Measurements from ENCODE around the gene RNF152. TPM values are rescaled to one million over a fixed set of nuclear protein-coding genes. Genes with fewer than 3 reads are reported as not detected.

RNF152 gene
- total RNA-seq, 1 experiment from 2014 or later, result 2.3 TPM

GRCh38 chr18:61855449-61856378 lies 37.1 kb downstream of the RNF152 start:
- no peak for DNase-seq (ENCODE audit: extremely low read depth, low read depth)

- no peak for DNase-seq (ENCODE audit: extremely low read depth, low read depth)
Observed at GRCh38 chr18:61854578-61855448, 38.0 kb downstream of the RNF152 start.

GRCh38 chr18:61853855-61854254 lies 39.0 kb downstream of the RNF152 start:
- no peak for DNase-seq (ENCODE audit: extremely low read depth, low read depth)

- DNase-seq (ENCODE audit: extremely low read depth, low read depth), result no peak
Observed at GRCh38 chr18:61852496-61852895, 40.3 kb downstream of the RNF152 start.

- no peak for DNase-seq (ENCODE audit: extremely low read depth, low read depth)
Observed at GRCh38 chr18:61851940-61852451, 40.8 kb downstream of the RNF152 start.

GRCh38 chr18:61851279-61851678 lies 41.5 kb downstream of the RNF152 start:
- no peak for DNase-seq (ENCODE audit: extremely low read depth, low read depth)

GRCh38 chr18:61850756-61851155 lies 42.1 kb downstream of the RNF152 start:
- DNase-seq (ENCODE audit: extremely low read depth, low read depth), result no peak

- no peak for DNase-seq (ENCODE audit: extremely low read depth, low read depth)
Observed at GRCh38 chr18:61847164-61847791, 45.5 kb downstream of the RNF152 start.

- DNase-seq (ENCODE audit: extremely low read depth, low read depth), result no peak
Observed at GRCh38 chr18:61845197-61845596, 47.6 kb downstream of the RNF152 start.

GRCh38 chr18:61844726-61845125 lies 48.1 kb downstream of the RNF152 start:
- no peak for DNase-seq (ENCODE audit: extremely low read depth, low read depth)

- no peak for DNase-seq (ENCODE audit: extremely low read depth, low read depth)
Observed at GRCh38 chr18:61842146-61842545, 50.7 kb downstream of the RNF152 start.

GRCh38 chr18:61841706-61842105 lies 51.1 kb downstream of the RNF152 start:
- no peak for DNase-seq (ENCODE audit: extremely low read depth, low read depth)

- no peak for DNase-seq (ENCODE audit: extremely low read depth, low read depth)
Observed at GRCh38 chr18:61840324-61840723, 52.5 kb downstream of the RNF152 start.

- DNase-seq (ENCODE audit: extremely low read depth, low read depth), result no peak
Observed at GRCh38 chr18:61838521-61838920, 54.3 kb downstream of the RNF152 start.

- DNase-seq (ENCODE audit: extremely low read depth, low read depth), result no peak
Observed at GRCh38 chr18:61833978-61834377, 58.8 kb downstream of the RNF152 start.

- DNase-seq (ENCODE audit: extremely low read depth, low read depth), result no peak
Observed at GRCh38 chr18:61833387-61833786, 59.4 kb downstream of the RNF152 start.

- DNase-seq (ENCODE audit: extremely low read depth, low read depth), result no peak
Observed at GRCh38 chr18:61832858-61833257, 59.9 kb downstream of the RNF152 start.

- DNase-seq (ENCODE audit: extremely low read depth, low read depth), result no peak
Observed at GRCh38 chr18:61831071-61831470, 61.7 kb downstream of the RNF152 start.

- DNase-seq (ENCODE audit: extremely low read depth, low read depth), result no peak
Observed at GRCh38 chr18:61829108-61829507, 63.7 kb downstream of the RNF152 start.

GRCh38 chr18:61827591-61827990 lies 65.2 kb downstream of the RNF152 start:
- no peak for DNase-seq (ENCODE audit: extremely low read depth, low read depth)

- DNase-seq (ENCODE audit: extremely low read depth, low read depth), result no peak
Observed at GRCh38 chr18:61825386-61825785, 67.4 kb downstream of the RNF152 start.

All from NCI-H460 (cell line).